NCI-H460 (cell line): ENCODE data around the gene RASGRF1. TPM values are rescaled to one million over a fixed set of nuclear protein-coding genes. Genes with fewer than 3 reads are reported as not detected.

Experiments used
- DNase-seq: peaks from one replicate; pipeline ENCODE4 v3.0.0-alpha.2; 2016; ENCODE audit warnings: low read depth; ENCODE audit errors: extremely low read depth
- total RNA-seq: library from RNA; depleted of rRNA; stranded (reverse); fragments of >200 nt; shearing (Covaris generic); gene quantifications from 2 replicates; pipeline ENCODE4 v1.2.3, GENCODE V29; 2014

RASGRF1 gene
- total RNA-seq, 1 experiment from 2014 or later, result not detected

GRCh38 chr15:78974272-78974918 lies 116.2 kb downstream of the RASGRF1 start:
- no peak for DNase-seq

- DNase-seq, result no peak
These were observed 120.8 kb downstream of the RASGRF1 start for GRCh38 chr15:78969687-78970349.

DNA sequence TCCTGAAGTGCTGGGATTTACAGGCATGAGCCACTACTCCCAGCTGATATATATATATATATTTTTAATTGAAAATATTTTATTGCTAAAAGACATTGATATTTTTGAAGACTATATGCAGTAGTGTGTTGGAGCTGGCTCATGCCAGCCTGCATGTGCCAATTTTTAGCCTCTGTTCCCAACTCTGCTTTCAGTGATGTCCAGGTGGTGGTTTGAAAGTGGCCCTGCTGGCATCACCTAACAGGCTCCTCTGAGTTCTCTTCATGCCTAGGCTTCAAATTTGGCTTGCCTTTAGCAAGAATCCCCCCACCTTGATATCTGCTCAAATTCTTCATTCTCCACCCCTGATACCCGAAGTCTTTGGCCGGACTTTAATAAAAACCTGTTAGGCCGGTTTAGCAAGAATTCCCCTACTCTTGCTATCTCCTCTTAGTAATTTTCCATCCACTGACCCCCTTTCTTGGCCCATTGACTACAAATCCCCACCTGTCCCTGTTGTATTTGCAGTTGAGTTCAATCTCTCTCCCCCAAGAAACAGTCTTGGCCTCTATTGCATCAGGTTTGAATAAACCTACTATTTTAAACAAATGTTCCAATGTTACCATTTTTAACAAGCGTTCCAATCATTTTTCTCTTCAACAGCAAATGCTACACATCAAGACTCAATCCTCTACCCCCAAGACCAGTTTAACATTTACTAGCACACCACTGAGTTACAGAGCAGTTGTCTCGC lies 121.9 kb downstream of the RASGRF1 start:
- no peak for DNase-seq

GRCh38 chr15:78968114-78968513 lies 122.5 kb downstream of the RASGRF1 start:
- DNase-seq, result no peak

DNA sequence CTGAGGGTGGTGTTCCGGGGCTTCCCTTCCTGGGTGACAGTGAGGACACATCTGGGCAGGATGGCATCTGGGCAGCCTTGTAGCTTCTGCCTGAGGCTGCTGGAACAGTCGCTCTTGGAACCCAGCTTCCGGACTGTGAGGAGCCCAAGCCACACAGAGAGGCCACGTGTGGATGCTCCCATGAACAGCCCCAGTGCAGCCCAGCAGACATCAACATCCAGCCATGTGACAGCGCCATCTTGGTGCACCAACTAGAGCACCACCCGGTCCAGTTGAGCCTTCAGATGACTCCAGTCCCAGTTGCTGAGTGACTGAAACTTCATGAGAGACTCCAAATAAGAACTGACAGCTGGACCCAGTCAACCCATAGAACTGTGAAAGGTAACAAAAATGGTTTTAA lies 130.3 kb downstream of the RASGRF1 start:
- DNase-seq, result no peak

GRCh38 chr15:78959360-78959759 lies 131.2 kb downstream of the RASGRF1 start:
- no peak for DNase-seq

- no peak for DNase-seq
These were observed 133.0 kb downstream of the RASGRF1 start for GRCh38 chr15:78957416-78958093.

GRCh38 chr15:78956937-78957336 lies 133.6 kb downstream of the RASGRF1 start:
- no peak for DNase-seq

DNA sequence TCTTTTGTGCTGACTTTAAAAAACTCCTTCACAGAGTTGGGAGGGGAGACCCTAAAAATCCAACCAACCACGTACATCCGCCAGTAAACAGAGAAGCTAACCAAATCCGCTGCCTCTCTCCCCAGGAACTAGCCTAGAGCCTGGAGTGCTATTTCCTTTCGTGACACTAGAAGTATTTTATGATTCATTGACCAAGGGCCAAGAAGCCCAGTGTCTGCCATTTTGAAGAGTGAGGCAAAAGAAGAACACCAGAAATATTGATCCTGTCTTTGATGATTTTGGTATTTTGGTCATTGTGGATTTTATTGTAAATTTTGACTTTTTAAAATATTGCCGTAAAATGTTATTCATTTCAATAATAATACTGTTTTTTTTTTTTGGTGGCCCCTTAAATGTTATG lies 135.2 kb downstream of the RASGRF1 start:
- no peak for DNase-seq

- no peak for DNase-seq
These were observed 138.7 kb downstream of the RASGRF1 start for GRCh38 chr15:78951841-78952238.

- DNase-seq, result no peak
These were observed 139.4 kb downstream of the RASGRF1 start for GRCh38 chr15:78950902-78951840.

GRCh38 chr15:78950343-78950742 lies 140.2 kb downstream of the RASGRF1 start:
- no peak for DNase-seq

DNA sequence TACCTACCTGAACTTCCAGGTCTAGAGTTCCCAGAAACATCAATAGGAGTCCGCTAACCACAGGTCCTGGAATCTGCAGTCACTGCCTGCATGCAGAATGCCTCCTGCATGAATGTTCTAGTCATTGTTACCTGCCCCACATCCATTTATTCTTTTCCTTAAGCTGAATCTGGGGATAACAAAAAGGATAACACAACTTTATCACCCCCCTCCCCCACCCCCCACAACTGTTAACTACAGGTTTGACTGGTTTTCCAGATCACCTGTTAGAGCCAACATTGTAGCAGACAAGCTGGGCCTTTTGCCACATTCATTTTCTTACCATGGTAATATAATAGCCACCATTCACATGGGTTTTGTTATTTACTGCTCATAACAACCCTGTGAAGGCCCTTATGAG lies 141.1 kb downstream of the RASGRF1 start:
- DNase-seq, result no peak

GRCh38 chr15:78947506-78947905 lies 143.1 kb downstream of the RASGRF1 start:
- no peak for DNase-seq

DNA sequence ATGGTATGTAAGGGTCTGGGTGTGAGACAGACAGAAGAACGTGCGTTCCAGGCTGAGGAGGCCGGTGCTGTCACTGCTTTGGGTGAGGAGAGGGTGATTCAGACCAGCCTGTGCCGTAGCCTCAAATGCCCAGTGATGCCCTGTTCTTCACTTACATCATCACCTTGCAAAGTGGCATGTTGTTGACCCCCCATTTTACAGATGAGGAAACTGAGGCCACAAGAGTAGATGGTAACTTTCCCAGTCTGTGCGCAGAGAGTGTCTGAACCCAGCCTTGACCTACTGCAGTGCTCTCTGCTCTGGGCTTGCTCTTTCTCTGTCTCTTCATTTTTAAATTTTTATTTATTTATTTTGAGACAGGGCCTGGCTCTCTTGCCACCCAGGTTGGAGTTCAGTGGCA lies 144.1 kb downstream of the RASGRF1 start:
- no peak for DNase-seq

- peak; percentile 11 for DNase-seq
These were observed 145.7 kb downstream of the RASGRF1 start, which contains the start of gene CTSH for GRCh38 chr15:78944669-78945407. TSS of gene CTSH (minus strand) at chr15:78945046. CDS start at chr15:78944981, 65 bp downstream.

DNA sequence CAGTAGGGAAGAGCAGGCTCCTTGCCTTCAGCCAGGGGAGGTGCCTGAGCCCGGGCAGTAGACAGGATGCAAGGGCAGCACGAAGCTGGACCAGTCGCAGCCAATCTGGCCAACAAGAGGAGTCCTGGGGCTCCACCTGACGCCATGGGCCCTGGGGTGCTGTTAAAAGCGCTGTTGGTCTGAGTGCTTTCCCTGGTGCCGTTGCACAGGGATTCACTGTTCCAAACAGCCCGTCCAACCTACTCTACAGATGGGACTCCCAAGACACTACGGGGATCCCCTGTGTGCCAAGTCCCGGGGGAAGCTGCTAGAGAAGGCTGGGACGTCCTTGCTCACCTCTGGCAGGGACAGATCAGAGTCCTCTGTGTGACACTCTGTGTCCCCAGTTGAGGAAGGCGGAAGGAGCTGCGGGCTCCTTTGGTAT lies 146.4 kb downstream of the RASGRF1 start:
- DNase-seq, result no peak

GRCh38 chr15:78943692-78944091 lies 146.9 kb downstream of the RASGRF1 start:
- DNase-seq, result no peak

GRCh38 chr15:78942741-78943140 lies 147.8 kb downstream of the RASGRF1 start:
- no peak for DNase-seq
